Smooth muscle cell (in vitro differentiated cells): ENCODE data around the gene CCDC17. TPM values are rescaled to one million over a fixed set of nuclear protein-coding genes. Genes with fewer than 3 reads are reported as not detected.

Source experiments
- DNase-seq: peaks from one replicate; lab custom pipeline; 2025; ENCODE audit not compliant: unreplicated experiment; lab: John Stamatoyannopoulos, UW
- H2AFZ ChIP-seq: fragments of 200-600 bp; sonication (generic); 2 replicates; pipeline ENCODE4 v1.6.0; 2016; ENCODE audit warnings: antibody characterized with exemption, low read depth, mild to moderate bottlenecking
- H3F3A ChIP-seq: fragments of 200-600 bp; sonication (generic); 2 replicates; pipeline ENCODE4 v1.6.0; 2017; ENCODE audit warnings: antibody characterized with exemption, low read depth
- H3K27ac ChIP-seq: fragments of 200-600 bp; sonication (generic); 2 replicates; pipeline ENCODE4 v1.5.1; 2016; ENCODE audit warnings: low read depth, mild to moderate bottlenecking
- H3K27me3 ChIP-seq: fragments of 200-600 bp; sonication (generic); 2 replicates; pipeline ENCODE4 v1.6.1; 2016; ENCODE audit warnings: low read depth, mild to moderate bottlenecking
- H3K36me3 ChIP-seq: fragments of 200-600 bp; sonication (generic); 2 replicates; pipeline ENCODE4 v1.5.1; 2016; ENCODE audit warnings: low read depth
- H3K4me1 ChIP-seq: fragments of 200-600 bp; sonication (generic); 2 replicates; pipeline ENCODE4 v1.5.1; 2016; ENCODE audit warnings: low read depth
- H3K4me2 ChIP-seq: fragments of 200-600 bp; sonication (generic); 2 replicates; pipeline ENCODE4 v1.6.0; 2016; ENCODE audit warnings: mild to moderate bottlenecking
- H3K4me3 ChIP-seq: fragments of 200-600 bp; sonication (generic); 2 replicates; pipeline ENCODE4 v1.5.1; 2016; ENCODE audit warnings: mild to moderate bottlenecking
- H3K79me2 ChIP-seq: fragments of 200-600 bp; sonication (generic); 2 replicates; pipeline ENCODE4 v1.6.0; 2016; ENCODE audit warnings: low read depth, mild to moderate bottlenecking
- H3K9ac ChIP-seq: fragments of 200-600 bp; sonication (generic); 2 replicates; pipeline ENCODE4 v1.6.0; 2016; ENCODE audit warnings: low read depth
- H3K9me3 ChIP-seq: fragments of 200-600 bp; sonication (generic); replicated peaks from 2 replicates; pipeline ENCODE4 v1.5.1; 2016; ENCODE audit warnings: low read depth
- H4K20me1 ChIP-seq: fragments of 200-600 bp; sonication (generic); 2 replicates; pipeline ENCODE4 v1.6.0; 2016; ENCODE audit warnings: low read depth
- CTCF ChIP-seq: fragments of 200-600 bp; sonication (generic); IDR thresholded peaks from 2 replicates; pipeline ENCODE4 v1.5.1; 2017; ENCODE audit warnings: borderline replicate concordance, mild to moderate bottlenecking, antibody characterized with exemption; ENCODE audit not compliant: insufficient read depth, poor library complexity, severe bottlenecking
- WGBS: methylation state at CpG from one replicate; pipeline ENCODE4 v1.1.7; 2016; ENCODE audit warnings: low lambda C conversion rate; 5-methylcytosine and 5-hydroxymethylcytosine counted together
- polyA plus RNA-seq: library from polyadenylated mRNA; unstranded; fragments of >200 nt; fragmentation: Nextera tagmentation; extraction: Ambion mirVana; gene quantifications from 2 replicates; pipeline ENCODE4 v1.2.1, GENCODE V29; 2016
- total RNA-seq: library from RNA; depleted of rRNA; stranded (reverse); fragments of >200 nt; gene quantifications from 2 replicates; pipeline ENCODE4 v1.2.3, GENCODE V29; 2014

CCDC17 gene
- 0.81 and 2.5 TPM in 2 replicates for total RNA-seq
- polyA plus RNA-seq: 0.64 and 1.6 TPM in 2 replicates

GRCh38 chr1:45623972-45624371 lies at the start of gene CCDC17:
Gene CCDC17, minus strand, starts transcription at chr1:45624054. Its CDS starts 145 bp downstream, at chr1:45623909.
- no peak within 1 kb of the TSS for H3K4me3 ChIP-seq
- H3K36me3 ChIP-seq: peaks cover 12% of the 10 kb centered on the region
- H3K4me2 ChIP-seq: no peak within 1 kb of the TSS
- H3K9me3 ChIP-seq: no peaks in the 10 kb centered on the region
- DNase-seq: no peak
- H2AFZ ChIP-seq: no peak within 1 kb of the TSS
- no peak for TF ChIP-seq CTCF
- H4K20me1 ChIP-seq: peaks cover 4% of the 10 kb centered on the region
- no peak within 1 kb of the TSS for H3K9ac ChIP-seq
- no peaks in the 10 kb centered on the region for H3K27me3 ChIP-seq
- H3K27ac ChIP-seq: no peak within 1 kb of the TSS
- H3F3A ChIP-seq: peaks cover 6% of the 10 kb centered on the region
- 56% methylated on average over 4 of the region's 4 CpGs for WGBS
- no peaks in the 10 kb centered on the region for H3K4me1 ChIP-seq
- H3K79me2 ChIP-seq: no peaks in the 10 kb centered on the region

- no peak overlapping the region for H3K4me3 ChIP-seq
- H3K4me1 ChIP-seq: no peaks in the 10 kb centered on the region
- H3K27ac ChIP-seq: peak overlapping the region; percentile 0
- H3K36me3 ChIP-seq: no peaks in the 10 kb centered on the region
- WGBS: 93% methylated on average over 6 of the region's 6 CpGs
- no peak overlapping the region for H3K4me2 ChIP-seq
- H2AFZ ChIP-seq: no peak overlapping the region
- TF ChIP-seq CTCF: no peak
- no peak for DNase-seq
- H3K9ac ChIP-seq: no peak overlapping the region
- no peaks in the 10 kb centered on the region for H3K9me3 ChIP-seq
- H3F3A ChIP-seq: no peaks in the 10 kb centered on the region
- no peaks in the 10 kb centered on the region for H3K27me3 ChIP-seq
- peaks cover 98% of the 10 kb centered on the region for H3K79me2 ChIP-seq
- H4K20me1 ChIP-seq: peaks cover 99% of the 10 kb centered on the region
Observed at GRCh38 chr1:45669859-45670655, 46.2 kb upstream of the CCDC17 start.

- no peak overlapping the region for H3K27ac ChIP-seq
Observed at GRCh38 chr1:45669379-45669778, 45.5 kb upstream of the CCDC17 start.

More at GRCh38 chr1:45669379-45669778, 45.5 kb upstream of the CCDC17 start:
- no peak overlapping the region for H2AFZ ChIP-seq
- H3F3A ChIP-seq: no peaks in the 10 kb centered on the region
- no peak overlapping the region for H3K4me3 ChIP-seq
- 70% methylated on average over 1 of the region's 1 CpG for WGBS
- no peaks in the 10 kb centered on the region for H3K36me3 ChIP-seq
- H3K79me2 ChIP-seq: peaks cover 98% of the 10 kb centered on the region
- no peak for TF ChIP-seq CTCF
- no peaks in the 10 kb centered on the region for H3K27me3 ChIP-seq
- no peaks in the 10 kb centered on the region for H3K9me3 ChIP-seq
- no peak overlapping the region for H3K4me2 ChIP-seq
- no peak for DNase-seq
- no peaks in the 10 kb centered on the region for H3K4me1 ChIP-seq
- no peak overlapping the region for H3K9ac ChIP-seq
- peaks cover 99% of the 10 kb centered on the region for H4K20me1 ChIP-seq
